ENCODE results near the gene NSD1.
"Not testable (repeated sequence)": the region's sequence is repeated elsewhere in the genome, so short reads cannot be mapped to it uniquely, and the experiment has no call there.

NSD1 gene

GRCh38 chr5:177303121-177303924 is 169.8 kb downstream of the NSD1 start, which contains the start of the genes PRELID1 and RAB24:
PRELID1 (plus strand) TSS chr5:177303799; CDS start chr5:177303986, 187 bp downstream.
RAB24 (minus strand) TSS chr5:177303719; CDS start chr5:177303288, 431 bp downstream.
- peak; percentile 66 for TF ChIP-seq CTCF (conservative IDR thresholded peaks at IDR 0.05)
- H3K27ac ChIP-seq, result peak within 1 kb of the TSS; percentile 95

GRCh38 chr5:177303925-177304391 is 170.4 kb downstream of the NSD1 start:
- peak overlapping the region; percentile 95 for H3K27ac ChIP-seq
- no peak for TF ChIP-seq CTCF (conservative IDR thresholded peaks at IDR 0.05)

- TF ChIP-seq CTCF (conservative IDR thresholded peaks at IDR 0.05), result no peak
- H3K27ac ChIP-seq, result peak overlapping the region; percentile 95
Observed at GRCh38 chr5:177304392-177305119, 171.0 kb downstream of the NSD1 start.

- H3K27ac ChIP-seq, result not testable (repeated sequence)
Observed at GRCh38 chr5:177306103-177306640, 172.6 kb downstream of the NSD1 start.

- TF ChIP-seq CTCF (conservative IDR thresholded peaks at IDR 0.05), result no peak
- peak overlapping the region; percentile 83; the same call in 1 of the 2 replicates for H3K27ac ChIP-seq
Observed at GRCh38 chr5:177306674-177307543, 173.3 kb downstream of the NSD1 start.

GRCh38 chr5:177307544-177308363 is 174.2 kb downstream of the NSD1 start:
- H3K27ac ChIP-seq, result peak overlapping the region; percentile 83; the same call in 1 of the 2 replicates
- TF ChIP-seq CTCF (conservative IDR thresholded peaks at IDR 0.05), result no peak

GRCh38 chr5:177308740-177309139 is 175.2 kb downstream of the NSD1 start:
- H3K27ac ChIP-seq, result peak overlapping the region; percentile 83
- TF ChIP-seq CTCF (conservative IDR thresholded peaks at IDR 0.05), result no peak
